Astrocyte of the hippocampus (primary cell): ENCODE measurements around the gene CNNM4.
A peak's percentile ranks its signal among the peaks of the same experiment; 100 is the strongest.

Experiments used
- DNase-seq: peaks from one replicate; pipeline ENCODE4 v3.0.0; 2011; ENCODE audit warnings: low read depth, low spot score

The CNNM4 gene

DNA sequence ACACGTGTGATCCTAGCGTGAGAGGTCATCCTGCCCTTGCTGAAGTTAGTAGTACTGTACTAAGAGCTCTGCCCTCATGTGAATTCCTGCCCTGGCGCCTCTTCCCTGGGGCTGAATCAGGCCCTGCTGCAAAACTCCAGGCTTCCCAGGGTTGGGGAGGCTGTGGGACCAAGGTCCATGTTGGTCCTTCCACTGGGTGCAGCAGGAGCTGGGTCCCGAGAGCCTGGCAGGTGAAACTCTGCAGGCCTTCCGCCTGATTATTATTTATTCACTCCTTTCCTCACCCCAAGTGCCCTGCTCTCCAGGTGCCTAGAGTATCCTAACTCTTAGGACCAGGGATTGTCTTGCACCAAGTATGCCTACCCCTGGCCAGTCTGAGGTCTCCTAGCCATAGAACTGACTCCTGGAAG, 50.1 kb downstream of the CNNM4 start:
- DNase-seq = no peak

DNA sequence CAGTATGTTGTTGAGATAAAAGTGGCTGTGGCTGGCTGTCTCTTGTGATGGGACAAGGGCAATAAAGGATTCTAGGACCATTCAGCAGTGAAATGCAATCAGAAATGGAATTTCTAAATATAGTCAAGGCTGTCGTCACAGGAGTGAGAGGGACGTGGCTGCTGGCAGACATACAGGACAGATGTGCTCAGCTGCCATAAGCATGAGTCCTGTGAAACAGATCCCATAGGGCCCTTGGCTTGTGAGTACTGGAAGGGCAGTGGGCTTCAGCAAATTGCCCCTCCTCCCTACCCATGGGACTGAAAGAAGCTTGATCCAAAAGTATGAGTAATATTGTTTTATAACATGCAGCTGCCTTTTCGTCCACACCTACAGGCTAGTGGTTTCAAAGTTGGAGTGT, 51.2 kb downstream of the CNNM4 start:
- DNase-seq = no peak

DNA sequence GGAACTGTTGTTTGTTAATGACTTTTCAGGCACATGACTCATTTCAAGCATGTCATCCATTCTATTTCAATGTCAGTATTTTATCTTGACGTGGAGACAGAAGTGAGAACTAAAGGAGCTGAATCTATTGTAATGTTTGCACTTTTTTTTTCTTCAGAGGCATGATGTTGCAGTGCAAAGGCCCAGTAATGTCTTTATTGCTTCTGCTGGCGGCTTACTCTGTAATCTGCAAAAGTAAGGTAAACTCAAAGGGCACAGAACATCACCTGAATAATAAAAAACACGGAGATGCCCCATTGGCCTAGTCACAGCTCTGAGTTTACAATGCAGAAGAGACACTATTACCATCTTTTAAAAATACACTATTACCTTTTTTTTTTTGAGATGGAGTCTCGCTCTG, 53.0 kb downstream of the CNNM4 start:
- no peak for DNase-seq

DNA sequence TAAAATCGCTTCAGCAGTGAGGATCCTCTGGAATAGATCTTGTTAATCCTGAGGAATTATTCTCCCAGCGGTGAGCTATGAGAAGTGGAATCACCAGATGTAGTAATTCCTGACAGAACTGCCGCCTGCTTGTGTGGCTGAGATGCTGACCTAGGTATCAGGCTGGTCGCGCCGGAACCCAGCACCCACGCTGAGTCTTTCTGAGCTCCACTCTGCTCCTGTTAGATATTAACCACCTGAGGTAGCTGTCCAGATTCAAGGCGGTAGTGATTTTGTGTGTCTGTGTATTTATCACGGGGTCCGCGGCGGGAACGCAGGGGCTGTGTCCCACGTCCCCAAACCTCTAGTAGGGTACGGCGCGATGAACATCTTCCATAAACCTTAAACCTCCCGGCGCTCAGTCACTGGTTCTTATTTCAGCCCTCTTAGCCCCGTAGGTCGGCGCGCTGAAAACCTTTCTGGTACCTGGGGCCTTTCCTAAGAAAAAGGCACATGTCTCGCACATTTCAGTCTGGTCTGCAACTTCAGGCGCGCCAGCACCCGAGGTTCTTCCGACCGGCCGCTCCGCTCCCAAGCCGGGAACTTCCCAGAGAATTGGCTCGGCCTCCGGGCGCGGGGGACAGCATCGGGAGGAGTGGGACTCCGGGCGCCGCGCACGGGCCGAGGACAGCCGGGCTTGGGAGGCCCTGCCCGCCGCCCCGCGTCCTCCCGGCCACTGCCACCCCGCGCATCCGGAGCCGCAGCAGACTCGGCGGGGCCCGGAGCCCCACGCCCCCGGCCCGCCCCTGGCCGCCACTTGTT, 54.8 kb downstream of the CNNM4 start:
- no peak for DNase-seq

DNA sequence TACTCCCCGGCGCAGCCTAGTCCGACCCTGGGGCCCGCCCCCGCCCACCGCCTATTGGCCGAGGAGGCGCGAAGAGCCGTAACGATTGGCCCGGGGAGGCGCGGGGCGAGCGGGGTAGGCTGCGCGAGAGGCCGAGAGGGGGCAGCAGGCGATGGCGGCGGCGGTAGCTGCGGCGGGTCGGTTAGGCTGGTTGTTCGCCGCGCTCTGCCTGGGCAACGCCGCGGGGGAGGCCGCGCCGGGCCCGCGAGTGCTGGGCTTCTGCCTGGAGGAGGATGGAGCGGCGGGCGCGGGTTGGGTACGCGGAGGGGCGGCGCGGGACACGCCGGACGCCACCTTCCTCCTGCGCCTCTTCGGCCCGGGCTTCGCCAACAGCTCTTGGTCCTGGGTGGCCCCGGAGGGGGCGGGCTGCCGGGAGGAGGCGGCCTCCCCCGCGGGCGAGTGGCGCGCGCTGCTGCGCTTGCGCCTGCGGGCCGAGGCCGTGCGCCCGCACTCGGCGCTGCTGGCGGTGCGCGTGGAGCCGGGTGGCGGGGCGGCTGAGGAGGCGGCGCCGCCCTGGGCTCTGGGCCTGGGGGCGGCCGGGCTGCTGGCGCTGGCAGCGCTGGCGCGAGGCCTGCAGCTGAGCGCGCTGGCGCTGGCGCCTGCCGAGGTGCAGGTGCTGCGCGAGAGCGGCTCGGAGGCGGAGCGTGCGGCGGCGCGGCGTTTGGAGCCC, 55.6 kb downstream of the CNNM4 start, which contains the start of gene CNNM3:
CNNM3 (plus strand) TSS at position 142 of the 709 bp plus-strand sequence; CDS start at position 152, 10 bp downstream.
- DNase-seq = peak; percentile 98

DNA sequence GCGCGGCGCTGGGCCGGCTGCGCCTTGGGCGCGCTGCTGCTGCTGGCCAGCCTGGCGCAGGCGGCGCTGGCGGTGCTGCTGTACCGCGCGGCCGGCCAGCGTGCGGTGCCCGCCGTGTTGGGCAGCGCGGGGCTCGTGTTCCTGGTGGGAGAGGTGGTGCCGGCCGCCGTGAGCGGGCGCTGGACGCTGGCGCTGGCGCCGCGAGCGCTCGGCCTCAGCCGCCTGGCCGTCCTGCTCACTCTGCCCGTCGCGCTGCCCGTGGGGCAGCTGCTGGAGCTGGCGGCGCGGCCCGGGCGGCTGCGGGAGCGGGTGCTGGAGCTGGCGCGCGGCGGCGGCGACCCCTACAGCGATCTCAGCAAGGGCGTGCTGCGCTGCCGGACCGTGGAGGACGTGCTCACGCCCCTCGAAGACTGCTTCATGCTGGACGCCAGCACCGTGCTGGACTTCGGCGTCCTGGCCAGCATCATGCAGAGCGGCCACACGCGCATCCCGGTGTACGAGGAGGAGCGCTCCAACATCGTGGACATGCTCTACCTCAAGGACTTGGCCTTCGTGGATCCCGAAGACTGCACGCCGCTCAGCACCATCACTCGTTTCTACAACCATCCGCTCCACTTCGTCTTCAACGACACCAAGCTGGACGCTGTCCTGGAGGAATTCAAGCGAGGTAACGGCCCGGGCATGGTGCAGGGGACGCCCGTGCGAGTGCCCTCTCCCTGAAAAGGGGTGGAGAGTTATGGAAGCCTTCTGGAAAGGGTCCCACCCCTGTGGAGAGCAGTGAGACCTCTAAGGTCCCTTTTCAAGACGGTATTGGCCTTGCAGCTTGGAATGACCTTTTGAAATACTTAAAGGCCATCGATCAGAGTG, 56.4 kb downstream of the CNNM4 start:
- no peak for DNase-seq

DNA sequence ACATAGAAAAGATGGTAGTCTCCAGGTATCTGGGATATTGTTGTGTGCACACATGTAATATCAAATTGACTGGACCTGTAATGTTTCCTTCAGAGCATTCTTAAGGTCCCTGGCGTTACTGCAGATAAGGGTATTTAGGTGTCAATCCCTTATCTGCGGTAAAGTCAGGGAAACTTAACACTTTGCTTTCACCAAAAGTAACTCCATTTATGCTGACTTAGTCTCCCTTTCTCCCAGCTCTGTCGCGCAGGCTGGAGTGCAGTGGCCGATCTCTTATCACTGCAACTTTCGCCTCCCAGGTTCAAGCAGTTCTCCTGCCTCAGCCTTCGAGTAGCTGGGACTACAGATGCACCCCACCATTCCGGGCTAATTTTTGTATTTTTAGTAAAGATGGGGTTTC, 57.2 kb downstream of the CNNM4 start:
- no peak for DNase-seq

DNA sequence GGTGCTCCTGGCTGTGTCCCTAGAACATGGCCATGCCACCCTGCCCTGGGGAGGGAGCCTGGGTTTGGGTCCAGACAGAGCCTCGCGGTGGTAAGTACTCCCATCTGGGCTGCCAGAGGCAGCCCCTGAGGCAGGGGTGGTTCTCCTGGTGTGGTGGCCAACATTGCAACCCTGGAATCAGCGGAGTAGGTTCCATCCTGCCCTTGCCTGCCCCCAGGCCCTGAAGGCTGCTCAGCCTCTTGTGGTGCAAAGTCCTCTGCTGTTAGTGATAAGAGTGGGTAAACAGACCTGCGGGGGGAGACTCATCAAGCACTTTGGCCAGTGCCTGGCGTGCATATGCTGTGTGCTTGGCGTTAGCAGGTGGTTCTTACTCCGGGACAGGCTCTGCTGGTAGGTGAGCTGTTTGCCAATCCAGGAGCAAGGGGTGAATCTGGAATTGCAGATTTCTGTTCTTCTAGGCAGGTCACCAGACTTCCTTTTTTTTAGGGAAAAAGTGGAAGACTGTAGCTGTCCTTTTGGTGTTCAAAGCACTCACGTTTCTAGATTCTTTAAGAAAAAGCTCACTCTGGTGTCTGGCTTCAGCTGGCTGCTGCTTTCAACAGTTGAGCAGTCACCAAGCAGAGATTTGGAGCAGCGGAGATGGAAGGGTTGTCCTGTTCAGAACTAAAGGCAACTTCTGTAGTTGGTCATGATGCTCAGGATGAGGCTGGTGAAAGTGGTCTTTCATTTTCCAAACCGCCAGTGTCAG, 58.6 kb downstream of the CNNM4 start:
- no peak for DNase-seq

DNA sequence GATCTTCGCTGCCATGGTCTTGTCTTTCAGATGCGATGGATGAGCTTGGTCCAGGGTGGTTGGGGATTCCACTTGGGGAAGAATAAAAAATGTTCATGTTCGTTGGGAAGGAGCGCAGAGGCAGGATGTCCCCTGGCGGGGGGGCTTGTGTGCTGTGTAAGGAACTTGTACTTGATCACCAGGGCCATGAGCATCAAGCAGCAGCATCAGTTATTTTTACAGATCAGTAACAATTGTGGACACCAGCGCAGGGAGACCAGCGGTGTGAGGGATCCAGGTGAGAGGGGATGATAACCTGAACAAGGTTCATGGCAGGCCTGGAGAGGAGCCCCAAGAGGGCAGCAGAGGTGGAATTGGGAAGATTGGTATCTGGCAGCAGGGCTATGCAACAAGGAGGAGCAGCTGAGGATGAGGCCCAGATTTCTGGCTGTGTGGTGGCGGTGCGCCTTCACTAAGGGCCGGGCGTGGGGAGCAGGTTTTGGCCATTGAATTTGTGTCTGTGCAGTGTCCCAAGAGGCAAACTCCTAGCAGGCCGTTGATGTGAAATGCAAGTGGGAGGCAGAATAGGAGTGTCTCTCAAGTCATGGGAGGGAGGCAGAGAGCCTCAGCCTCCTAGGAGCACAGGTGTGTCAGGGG, 59.3 kb downstream of the CNNM4 start:
- no peak for DNase-seq

DNA sequence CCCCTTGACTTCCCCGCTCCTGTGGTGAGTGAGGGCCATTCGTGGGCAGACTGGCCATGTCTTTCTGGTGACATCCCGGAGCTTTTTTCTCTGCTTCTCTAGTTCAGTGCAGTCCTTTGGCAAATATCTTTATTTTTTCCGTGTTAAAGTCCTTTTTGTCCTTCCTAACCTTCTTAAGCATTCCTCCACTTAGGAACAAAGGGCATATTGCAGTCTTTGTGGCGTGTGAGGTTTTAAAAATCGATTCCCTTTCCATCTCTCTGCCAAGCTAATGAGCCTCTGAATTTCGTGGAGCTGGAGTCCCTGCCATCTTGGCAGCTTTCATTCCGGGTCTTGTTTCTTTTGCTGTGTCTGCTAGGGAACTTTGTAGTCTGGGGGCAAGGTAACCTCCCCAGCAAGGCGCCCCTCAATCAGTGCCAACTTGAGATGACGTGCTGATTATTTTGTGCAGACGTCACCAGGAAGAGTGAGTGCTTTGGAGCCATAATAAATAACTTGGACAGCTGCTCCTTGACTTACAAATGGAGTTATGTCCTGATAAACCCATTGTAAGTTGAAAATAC, 60.5 kb downstream of the CNNM4 start:
- peak; percentile 15 for DNase-seq

DNA sequence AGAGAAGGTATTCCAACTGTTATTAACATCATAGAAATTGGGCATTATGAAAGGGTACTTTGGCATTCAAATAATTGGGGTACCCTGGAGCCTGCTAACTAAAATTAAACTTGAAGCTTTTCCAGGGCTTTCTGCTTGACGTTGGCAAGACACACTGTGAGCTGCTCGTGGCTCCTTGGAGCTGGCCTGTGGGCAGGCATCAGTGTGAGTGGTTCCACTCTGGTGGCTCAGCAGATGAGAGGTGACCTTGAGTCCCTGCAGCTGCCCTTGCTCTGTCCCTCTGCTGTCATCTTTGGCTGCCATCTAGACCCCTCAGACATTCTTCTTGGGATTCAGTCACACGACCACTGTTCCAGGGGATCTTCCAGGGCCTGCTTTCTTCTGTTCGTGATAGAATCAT, 62.1 kb downstream of the CNNM4 start:
- DNase-seq = no peak

DNA sequence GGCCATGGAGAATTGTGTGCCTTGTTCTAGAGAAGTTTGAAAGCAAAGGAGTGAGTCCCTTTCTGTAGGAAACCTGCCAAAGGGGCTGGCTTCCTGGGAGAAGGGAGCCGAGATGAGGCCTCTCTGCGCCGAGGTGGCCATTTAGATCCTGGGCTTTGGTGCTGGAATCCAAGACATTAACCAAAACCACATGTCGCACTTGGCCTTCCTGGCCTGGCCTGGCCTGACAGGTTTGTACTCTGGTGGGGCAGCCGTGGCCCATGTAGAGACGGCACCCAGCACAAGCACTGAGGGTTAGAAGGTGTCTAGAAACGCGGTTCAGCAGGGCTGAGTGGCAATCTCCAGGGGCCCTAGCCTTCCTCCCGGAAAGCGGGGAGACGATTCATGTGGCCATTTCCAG, 62.5 kb downstream of the CNNM4 start:
- DNase-seq = no peak

DNA sequence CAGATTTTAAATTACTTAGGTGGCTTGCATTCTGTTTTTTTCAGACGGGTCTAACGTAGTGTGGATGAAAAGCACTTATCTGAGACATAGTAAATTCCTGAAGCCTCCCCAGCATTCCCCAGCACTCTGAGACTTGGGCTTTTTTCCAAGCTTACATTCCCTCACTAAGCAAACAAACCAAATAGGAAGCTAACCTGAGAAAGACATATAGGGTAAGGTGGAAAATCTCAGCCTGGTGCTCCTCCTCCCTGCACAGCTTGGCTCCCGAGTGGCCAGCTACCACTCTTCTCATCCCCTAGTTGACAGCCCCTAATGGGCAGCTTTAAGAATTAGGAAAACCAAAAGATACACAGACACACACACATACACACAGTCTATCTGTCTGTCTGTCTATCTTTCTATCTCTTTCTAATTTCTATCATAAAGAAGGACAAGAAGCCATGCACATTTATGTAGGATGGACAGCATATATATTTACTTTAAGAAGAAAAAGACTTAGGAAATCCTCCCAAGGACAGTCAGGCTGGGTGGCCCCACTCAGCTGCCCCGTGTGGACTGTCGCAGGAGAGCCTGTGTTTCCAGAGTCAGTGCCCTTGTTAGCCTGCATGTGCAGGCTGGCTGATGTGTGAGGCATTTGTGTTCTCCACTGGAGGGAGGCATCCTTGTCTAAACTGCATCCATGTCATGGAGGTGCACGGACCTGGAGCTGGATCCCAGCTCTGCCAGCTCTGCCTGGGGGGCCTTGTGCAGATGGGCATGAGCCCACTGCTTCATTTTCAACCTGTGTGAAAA, 63.6 kb downstream of the CNNM4 start:
- peak; percentile 86 for DNase-seq

DNA sequence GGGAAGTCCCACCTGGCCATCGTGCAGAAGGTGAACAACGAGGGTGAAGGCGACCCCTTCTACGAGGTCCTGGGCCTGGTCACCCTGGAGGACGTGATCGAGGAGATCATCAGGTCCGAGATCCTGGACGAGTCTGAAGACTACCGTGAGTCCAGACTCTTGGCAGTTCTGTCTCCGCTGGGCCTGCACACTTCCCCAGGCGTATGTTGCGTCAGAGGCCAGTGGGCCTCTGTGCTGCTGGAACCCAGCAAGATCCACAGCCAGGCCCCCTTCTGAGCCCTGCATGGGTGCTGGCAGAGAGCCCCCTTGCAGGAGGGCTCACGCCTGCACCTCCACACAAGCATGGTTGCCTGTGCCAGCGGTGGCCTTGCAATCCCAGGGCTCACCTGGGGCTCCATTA, 64.4 kb downstream of the CNNM4 start:
- no peak for DNase-seq

DNA sequence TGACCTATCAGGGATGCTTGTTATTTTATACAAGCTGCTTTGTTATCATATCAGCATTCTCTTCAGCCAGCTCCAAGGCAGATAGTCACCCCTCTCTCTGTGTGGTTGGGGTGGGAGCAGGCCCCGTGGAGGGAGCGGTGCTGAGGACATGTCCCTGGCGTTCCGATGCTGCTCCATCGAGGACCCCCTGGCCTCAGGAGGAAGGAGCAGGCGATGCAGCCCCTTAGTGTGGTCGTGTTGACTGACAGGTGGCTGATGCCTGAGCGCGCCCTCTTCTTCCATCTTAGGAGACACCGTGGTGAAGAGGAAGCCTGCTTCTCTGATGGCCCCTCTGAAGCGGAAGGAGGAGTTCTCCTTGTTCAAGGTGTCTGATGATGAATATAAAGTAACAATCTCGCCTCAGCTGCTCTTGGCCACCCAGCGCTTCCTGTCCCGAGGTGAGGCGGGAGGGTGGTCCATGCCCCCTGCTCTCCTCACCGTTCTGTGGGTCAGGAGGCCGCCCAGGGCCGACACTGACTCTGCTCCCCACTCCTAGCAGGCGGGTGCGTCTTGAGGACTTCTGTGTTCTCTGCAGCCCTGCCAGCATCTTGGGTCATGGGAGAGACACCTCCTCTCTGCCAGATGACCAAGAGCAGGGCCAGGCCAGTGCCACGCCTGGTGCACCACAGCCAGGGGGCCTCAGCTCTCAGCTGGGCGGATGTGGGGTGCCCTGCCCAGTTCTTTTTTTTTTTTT, 66.0 kb downstream of the CNNM4 start:
- DNase-seq = no peak

DNA sequence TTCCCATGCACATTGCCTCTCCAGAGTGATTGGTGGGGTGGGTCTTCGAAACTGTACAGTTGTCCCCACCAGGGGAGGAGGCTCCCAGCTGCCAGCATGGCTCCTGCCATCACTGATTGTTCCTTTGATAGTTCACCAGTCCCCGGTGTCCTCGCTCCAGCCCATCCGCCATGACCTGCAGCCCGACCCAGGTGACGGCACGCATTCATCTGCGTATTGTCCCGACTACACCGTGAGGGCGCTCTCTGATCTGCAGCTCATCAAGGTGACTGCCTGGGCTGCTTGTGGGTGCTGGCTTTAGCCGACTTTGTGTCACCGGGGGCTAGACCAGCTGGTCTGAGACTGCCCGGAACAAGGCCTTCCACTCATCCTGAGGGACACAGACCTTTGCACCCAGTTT, 67.7 kb downstream of the CNNM4 start:
- no peak for DNase-seq

DNA sequence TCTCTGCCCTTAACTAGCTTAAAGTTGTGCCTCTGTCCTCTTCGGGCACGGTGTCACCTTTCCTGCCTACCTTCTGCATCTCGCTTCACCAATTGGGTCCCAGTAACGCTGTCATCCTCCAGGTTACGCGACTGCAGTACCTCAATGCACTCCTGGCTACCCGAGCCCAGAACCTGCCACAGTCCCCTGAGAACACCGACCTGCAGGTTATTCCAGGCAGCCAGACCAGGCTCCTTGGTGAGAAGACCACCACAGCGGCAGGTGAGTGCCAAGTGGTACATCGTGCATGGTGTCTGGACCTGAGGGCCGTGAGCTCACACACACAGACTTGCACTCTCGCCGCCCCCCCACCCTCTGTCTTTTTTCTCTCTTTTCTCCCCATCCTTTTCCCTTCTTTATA, 68.2 kb downstream of the CNNM4 start:
- no peak for DNase-seq

DNA sequence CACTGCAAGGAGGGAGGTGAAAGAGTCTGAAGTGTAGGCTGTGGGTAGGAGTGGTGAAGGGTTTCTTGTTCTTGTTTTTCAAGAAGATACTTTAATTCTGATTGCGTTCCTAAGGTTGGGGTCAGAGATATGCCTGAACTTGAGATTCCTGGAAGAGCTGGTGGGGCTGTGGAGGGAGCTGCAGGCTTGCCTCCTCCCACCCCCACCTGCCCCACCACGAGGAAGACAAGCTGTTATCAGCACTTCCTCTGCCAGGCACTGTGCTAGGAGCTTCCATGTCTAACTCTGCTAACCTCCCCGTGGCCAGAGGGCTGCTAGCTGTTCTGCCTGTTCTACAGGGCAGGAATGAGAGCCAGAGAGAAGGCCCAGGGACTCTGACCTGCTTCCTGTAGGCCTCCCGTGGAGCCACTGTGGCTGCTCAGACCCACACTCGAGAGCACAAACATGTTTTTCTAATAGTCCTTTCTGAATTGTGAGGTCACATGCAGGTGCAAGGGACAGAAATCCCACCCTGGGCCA, 69.4 kb downstream of the CNNM4 start:
- no peak for DNase-seq

DNA sequence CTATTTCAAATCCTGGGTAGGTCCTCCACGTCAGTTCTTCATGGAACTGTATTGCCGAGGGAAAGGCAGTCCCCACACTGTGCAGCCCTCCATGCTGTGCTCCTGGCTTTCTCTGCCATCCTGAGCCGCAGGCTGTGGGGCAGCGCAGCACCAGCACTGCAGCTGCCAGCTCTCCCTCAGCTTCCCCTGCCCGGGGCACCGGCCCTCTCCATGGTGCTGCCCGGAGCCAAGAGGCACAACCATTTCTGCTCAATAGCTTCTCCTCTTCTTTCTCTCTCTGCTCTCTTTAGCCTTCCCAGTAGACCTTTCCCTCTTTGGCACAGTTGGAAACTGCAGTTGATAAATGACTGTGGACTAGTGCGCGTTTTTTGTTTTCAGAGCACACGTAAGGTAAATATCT, 71.0 kb downstream of the CNNM4 start:
- peak; percentile 59 for DNase-seq
